Measurements from ENCODE around the gene RGPD5.
"Not testable (repeated sequence)": the region's sequence is repeated elsewhere in the genome, so short reads cannot be mapped to it uniquely, and the experiment has no call there.

DNA sequence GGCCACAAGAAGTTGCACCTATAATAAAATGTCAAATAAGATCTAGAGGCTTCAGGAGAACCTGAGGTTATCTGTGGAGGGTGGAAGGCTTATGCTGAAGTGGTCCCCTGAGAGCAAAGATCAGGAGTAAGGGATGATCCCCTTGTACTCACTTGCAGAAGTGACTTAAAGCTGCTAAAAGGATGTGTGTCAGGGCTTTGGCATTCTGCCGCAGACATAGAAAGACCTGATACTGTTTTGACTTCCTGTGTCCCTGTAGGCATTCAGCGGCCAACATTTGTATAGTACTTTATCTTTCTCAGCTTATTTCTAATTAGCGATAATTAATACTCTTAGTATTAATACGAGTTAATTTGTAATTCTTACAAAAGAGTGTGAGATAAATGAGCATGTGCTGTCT is 94.3 kb downstream of the RGPD5 start:
- TF ChIP-seq SP2 (IDR thresholded peaks at IDR 0.05; ENCODE audit: low read length); RFX5 (IDR thresholded peaks at IDR 0.05; ENCODE audit: borderline replicate concordance, low read depth, low read length); CEBPB (IDR thresholded peaks at IDR 0.05; ENCODE audit: low read depth, low read length): not testable (repeated sequence)
- TF ChIP-seq, protein P1, sequence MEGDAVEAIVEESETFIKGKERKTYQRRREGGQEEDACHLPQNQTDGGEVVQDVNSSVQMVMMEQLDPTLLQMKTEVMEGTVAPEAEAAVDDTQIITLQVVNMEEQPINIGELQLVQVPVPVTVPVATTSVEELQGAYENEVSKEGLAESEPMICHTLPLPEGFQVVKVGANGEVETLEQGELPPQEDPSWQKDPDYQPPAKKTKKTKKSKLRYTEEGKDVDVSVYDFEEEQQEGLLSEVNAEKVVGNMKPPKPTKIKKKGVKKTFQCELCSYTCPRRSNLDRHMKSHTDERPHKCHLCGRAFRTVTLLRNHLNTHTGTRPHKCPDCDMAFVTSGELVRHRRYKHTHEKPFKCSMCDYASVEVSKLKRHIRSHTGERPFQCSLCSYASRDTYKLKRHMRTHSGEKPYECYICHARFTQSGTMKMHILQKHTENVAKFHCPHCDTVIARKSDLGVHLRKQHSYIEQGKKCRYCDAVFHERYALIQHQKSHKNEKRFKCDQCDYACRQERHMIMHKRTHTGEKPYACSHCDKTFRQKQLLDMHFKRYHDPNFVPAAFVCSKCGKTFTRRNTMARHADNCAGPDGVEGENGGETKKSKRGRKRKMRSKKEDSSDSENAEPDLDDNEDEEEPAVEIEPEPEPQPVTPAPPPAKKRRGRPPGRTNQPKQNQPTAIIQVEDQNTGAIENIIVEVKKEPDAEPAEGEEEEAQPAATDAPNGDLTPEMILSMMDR (IDR thresholded peaks at IDR 0.05; ENCODE audit: control extremely low read depth in 1 of 3, insufficient read depth in 1 of 3, low read depth in 1 of 3, low read length in 3 of 3), result not testable (repeated sequence)

Measured in H1 (cell line).